Immature natural killer cell (primary cell): ENCODE data around the gene KIF6. TPM values are rescaled to one million over a fixed set of nuclear protein-coding genes. Genes with fewer than 3 reads are reported as not detected.

Source experiments
- DNase-seq, 3 donors: peaks; one replicate each; pipeline ENCODE4 v3.0.0; 2022; ENCODE audit warnings: mixed read lengths in 1 of 3
- H3K27ac Mint-ChIP-seq, 6 donors: one replicate each; pipeline ENCODE4 v1.8.0; 2020; ENCODE audit warnings: mixed read lengths in 6 of 6, mild to moderate bottlenecking in 5 of 6, inconsistent platforms in 4 of 6, moderate library complexity in 3 of 6
- H3K27me3 Mint-ChIP-seq, 3 donors: one replicate each; pipeline ENCODE4 v1.8.0; 2020 to 2021; ENCODE audit warnings: low read depth in 3 of 3, mild to moderate bottlenecking in 3 of 3, mixed read lengths in 3 of 3, moderate library complexity in 3 of 3, inconsistent platforms in 1 of 3
- H3K36me3 Mint-ChIP-seq, 3 donors: one replicate each; pipeline ENCODE4 v1.8.0; 2020; ENCODE audit warnings: mixed read lengths in 3 of 3, inconsistent platforms in 2 of 3, mild to moderate bottlenecking in 2 of 3
- H3K4me1 Mint-ChIP-seq, 2 donors: one replicate each; pipeline ENCODE4 v1.8.0; 2020; ENCODE audit warnings: inconsistent platforms in 2 of 2, mild to moderate bottlenecking in 2 of 2, mixed read lengths in 2 of 2, moderate library complexity in 1 of 2
- H3K4me3 Mint-ChIP-seq, 5 donors: one replicate each; pipeline ENCODE4 v1.8.0; 2020; ENCODE audit warnings: mild to moderate bottlenecking in 5 of 5, mixed read lengths in 5 of 5, inconsistent platforms in 3 of 5, moderate library complexity in 3 of 5
- H3K9me3 Mint-ChIP-seq, 6 donors: one replicate each; pipeline ENCODE4 v1.8.0; 2020; ENCODE audit warnings: mild to moderate bottlenecking in 6 of 6, mixed read lengths in 6 of 6, inconsistent platforms in 4 of 6, moderate library complexity in 3 of 6
- polyA plus RNA-seq, 3 donors: library from polyadenylated mRNA; unstranded; fragments of 300-500 nt; fragmentation: Illumina TruSeq; gene quantifications; one replicate each; pipeline ENCODE4 v1.2.3, GENCODE V29; 2021

KIF6 gene
- polyA plus RNA-seq, 3 donors from 2014 or later, result not detected

DNA sequence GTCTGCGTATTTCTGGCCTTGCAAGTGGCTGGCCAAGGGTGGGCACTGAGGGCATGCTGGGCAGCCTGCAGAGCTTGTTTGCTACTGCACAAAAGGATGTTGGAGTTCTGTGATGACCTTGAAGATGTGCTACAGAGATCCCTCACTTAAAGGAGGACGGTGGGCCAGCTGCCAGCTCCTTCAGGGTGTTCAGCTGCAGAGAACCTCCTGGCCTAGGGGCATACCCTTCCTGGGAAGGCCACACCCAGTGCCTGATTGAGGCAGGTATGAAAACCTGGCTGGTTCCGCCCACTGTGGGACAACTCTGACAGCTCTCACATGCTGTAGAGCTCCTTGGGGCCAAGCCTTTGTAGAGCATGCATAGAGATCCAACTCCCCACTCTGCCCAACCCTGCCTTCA is 408.0 kb downstream of the KIF6 start:
- no peaks in the 10 kb centered on the region for H3K9me3 Mint-ChIP-seq
- no peak overlapping the region for H3K27ac Mint-ChIP-seq
- H3K4me3 Mint-ChIP-seq, result no peak overlapping the region
- peaks cover 0 to 11% of the 10 kb centered on the region in 2 donors for H3K4me1 Mint-ChIP-seq
- no peaks in the 10 kb centered on the region for H3K36me3 Mint-ChIP-seq
- peaks cover 2 to 7% (median 6%) of the 10 kb centered on the region in 3 donors for H3K27me3 Mint-ChIP-seq
- no peak for DNase-seq

DNA sequence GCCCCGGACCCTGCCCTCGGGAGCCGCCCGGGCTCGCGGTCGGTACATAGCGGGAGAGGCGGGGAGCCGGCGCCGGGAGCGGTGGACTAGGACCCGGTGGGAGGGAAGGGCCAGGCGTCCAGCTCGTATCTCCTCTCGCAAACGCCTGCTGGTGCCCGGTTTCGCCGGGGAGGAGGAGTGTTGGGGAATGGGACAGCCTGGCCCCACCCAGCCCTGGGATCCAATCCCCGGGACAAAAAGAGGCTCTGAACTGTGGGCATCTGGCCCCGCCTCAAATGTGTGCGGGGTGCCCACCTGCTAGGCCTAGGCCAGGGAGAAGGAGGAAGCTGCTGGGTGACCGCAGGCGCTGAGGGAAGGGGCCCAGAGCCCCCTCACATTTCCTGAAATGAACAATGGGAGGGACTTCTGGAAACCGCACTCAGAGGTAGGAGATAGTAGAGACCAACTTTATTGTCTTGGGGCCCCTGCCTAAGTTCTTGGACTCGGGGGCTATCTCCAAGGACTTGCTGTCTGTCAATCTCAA is 410.9 kb downstream of the KIF6 start, which contains the start of gene KCNK17:
TSS of gene KCNK17 (minus strand) at position 147 of the 523 bp plus-strand sequence. CDS start at position 48, 99 bp downstream.
- Mint-ChIP-seq H3K9me3 (no peaks in the 10 kb centered on the region), H3K27me3 (peaks cover 6 to 15% (median 10%) of the 10 kb centered on the region in 3 donors), H3K4me3 (peak within 1 kb of the TSS in 3 of 5 donors; percentile 46 to 76 (median 53)), H3K27ac (no peak within 1 kb of the TSS), H3K36me3 (no peaks in the 10 kb centered on the region), H3K4me1 (peaks cover 0 to 12% of the 10 kb centered on the region in 2 donors)
- DNase-seq, result no peak

DNA sequence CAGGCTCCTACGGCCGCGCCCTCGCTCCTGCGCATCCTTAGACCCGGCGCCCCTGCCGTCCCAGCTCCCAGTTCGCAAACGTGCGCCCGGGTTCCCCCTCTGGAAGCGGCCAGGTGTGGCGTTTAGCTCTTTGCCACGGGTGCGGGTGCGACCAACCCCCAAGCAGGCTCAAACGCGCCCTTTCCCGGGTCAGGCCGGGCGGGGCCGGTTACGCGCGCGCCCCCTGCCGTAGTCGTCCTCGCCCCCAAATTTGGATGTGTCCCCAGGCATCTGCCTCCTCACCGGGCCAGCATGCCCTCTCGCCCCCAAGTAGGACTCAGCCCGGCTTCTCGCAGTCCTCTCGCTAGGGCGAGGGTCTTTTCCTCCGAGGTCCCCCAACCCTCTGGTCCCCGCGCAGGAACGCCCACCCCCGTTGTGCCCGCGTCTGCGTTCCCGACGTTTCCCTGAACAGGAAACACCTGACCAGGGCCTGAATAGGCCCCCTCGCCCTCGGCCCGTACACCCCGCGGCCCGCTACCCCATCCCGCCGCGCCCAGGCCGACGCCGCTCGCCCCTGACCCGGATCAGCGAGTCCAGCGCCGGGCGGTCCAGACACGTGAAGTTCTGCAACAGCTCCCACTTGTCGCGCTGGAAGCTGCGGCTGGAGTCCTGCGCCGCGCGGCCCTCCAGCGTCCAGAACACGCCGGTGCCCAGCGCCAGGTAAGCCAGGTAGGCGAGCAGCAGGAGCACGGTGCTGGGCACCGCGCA is 411.5 kb downstream of the KIF6 start:
- Mint-ChIP-seq H3K27ac (no peak overlapping the region), H3K36me3 (no peaks in the 10 kb centered on the region), H3K27me3 (peaks cover 6 to 15% (median 10%) of the 10 kb centered on the region in 3 donors), H3K4me3 (peak overlapping the region in 3 of 5 donors; percentile 46 to 76 (median 53)), H3K4me1 (peaks cover 0 to 10% of the 10 kb centered on the region in 2 donors), H3K9me3 (no peaks in the 10 kb centered on the region)
- no peak for DNase-seq

DNA sequence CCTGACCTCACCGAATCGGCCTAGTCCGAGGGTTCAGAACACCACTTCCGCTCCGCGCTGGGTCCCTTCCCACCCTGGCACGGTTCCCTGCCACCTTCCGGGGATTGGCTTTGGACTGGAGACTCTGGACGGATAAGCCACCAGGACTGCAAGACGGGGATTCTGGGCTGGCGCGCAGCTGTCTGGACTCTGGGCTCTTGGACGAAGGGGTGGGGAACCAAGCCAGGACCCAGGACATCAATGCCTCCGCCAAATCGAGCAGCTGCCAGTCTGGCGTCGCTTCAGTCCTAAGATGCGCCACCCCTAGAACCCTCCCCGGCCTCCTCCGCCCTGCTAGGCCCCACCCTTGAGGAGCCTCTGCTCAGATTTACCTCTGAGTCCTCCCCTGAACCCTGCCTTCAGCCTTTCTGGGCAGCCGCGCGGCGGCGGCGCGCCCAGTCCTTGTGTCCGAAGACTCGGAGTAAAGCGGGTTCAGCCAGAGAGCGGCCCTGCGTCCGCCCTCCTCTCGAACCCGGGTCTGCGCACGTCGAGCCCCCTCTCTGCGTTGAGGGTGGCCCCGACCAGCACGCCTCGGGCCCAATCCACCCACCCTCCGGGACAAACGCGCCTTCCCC is 412.2 kb downstream of the KIF6 start:
- Mint-ChIP-seq H3K4me3 (peak overlapping the region in 4 of 5 donors; percentile 46 to 76 (median 59)), H3K36me3 (no peaks in the 10 kb centered on the region), H3K4me1 (peaks cover 0 to 10% of the 10 kb centered on the region in 2 donors), H3K9me3 (no peaks in the 10 kb centered on the region), H3K27me3 (peaks cover 6 to 15% (median 9%) of the 10 kb centered on the region in 3 donors), H3K27ac (no peak overlapping the region)
- DNase-seq, result no peak

DNA sequence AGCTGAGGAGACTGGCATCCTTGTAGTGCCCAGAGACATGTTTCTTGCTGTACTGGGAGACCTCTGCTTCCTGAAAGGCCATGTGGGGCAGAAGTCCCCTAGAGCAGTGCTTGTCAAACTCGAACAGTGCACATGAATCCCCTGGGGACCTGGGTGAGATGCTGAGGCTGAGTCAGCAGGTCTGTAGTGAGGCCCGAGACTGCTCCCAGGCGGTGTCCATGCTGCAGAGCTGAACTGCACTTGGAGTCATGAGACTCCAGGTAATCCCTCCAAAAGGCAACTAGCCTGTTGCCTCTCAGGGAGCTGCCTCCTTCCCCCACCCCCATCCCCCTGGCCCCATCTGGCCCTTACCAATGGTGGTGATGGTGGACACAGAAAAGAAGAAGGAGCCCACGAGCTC is 414.7 kb downstream of the KIF6 start:
- H3K4me1 Mint-ChIP-seq, result peaks cover 0 to 10% of the 10 kb centered on the region in 2 donors
- H3K9me3 Mint-ChIP-seq, result no peaks in the 10 kb centered on the region
- H3K4me3 Mint-ChIP-seq, result no peak overlapping the region
- DNase-seq, result no peak
- no peaks in the 10 kb centered on the region for H3K36me3 Mint-ChIP-seq
- peaks cover 6 to 14% (median 9%) of the 10 kb centered on the region in 3 donors for H3K27me3 Mint-ChIP-seq
- H3K27ac Mint-ChIP-seq, result no peak overlapping the region

DNA sequence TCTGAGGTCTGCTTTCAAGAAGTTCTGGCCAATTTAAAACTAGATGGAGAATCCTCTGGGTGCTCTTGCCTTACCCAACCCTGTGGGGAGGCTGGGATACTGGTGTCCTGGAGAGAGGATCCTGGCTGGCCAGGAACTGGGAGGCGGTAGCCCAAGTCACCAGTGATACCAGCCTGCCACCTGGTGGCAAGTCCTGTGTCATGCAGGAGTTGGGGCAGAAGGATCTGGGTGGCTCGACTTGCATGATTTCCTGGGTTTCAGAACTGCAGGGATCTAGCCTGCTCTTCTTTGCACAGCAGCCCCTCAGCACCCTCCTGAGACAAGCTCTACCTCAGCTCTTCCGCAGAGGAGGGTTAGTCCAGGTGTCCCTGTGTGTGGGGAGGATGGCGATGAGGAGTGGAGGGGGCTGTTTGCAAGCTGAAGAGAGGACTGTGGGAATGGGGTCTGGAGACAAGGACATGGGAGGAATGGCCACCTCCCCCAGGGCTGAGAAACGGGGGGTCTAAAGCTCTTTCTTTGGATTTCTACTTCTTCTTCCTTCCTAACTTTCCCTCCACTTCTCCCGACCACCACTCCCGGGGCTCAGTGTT is 415.2 kb downstream of the KIF6 start:
- Mint-ChIP-seq H3K4me3 (no peak overlapping the region), H3K27me3 (peaks cover 6 to 13% (median 9%) of the 10 kb centered on the region in 3 donors), H3K4me1 (peaks cover 0 to 7% of the 10 kb centered on the region in 2 donors), H3K27ac (no peak overlapping the region), H3K36me3 (no peaks in the 10 kb centered on the region), H3K9me3 (no peaks in the 10 kb centered on the region)
- DNase-seq, result peak; percentile 26 to 49 (median 32)

DNA sequence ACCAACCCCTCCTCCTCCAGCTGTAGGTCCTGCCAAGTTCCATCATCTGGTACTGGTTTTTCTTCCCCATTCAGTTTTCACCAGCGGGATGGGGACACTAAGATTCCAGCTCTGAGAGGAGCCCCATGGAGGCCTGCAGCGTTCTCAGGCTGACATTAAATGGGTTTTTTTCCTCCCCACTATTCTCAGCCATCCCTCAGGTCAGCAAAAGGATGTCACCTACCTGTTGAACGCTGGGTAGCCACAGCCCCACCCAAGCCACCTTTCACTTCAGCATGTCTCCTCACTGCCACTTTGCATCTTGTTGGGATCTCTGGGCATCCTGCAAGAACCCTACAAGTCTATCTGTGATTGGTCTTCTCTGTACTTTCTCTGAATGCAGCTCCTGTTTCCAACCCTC is 417.7 kb downstream of the KIF6 start:
- Mint-ChIP-seq H3K9me3 (no peaks in the 10 kb centered on the region), H3K27me3 (peaks cover 5 to 8% (median 7%) of the 10 kb centered on the region in 3 donors), H3K36me3 (no peaks in the 10 kb centered on the region), H3K4me3 (no peak overlapping the region), H3K4me1 (peaks cover 8% of the 10 kb centered on the region in 2 donors), H3K27ac (no peak overlapping the region)
- DNase-seq, result no peak

DNA sequence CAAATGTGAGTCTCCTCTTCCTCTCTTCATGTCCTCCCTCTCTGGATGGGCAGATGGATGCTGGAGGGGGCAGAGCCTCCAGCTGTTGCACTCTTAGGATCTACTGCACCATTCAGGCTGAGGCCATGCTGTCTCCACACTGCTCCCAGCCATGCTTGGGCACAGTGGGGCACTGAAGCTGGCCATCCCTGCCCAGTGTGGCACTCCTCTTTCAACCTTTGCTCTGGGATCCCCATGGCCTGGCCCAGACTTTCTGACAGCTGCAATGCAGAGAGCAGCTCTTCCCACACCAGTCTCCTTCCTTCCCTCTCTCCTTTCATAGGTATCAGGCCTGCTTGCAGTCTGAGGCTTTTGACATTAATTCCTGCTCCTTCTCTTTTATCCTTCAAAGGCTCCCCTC is 420.3 kb downstream of the KIF6 start:
- Mint-ChIP-seq H3K4me1 (peaks cover 8 to 9% of the 10 kb centered on the region in 2 donors), H3K9me3 (no peaks in the 10 kb centered on the region), H3K27me3 (peaks cover 2 to 6% (median 3%) of the 10 kb centered on the region in 3 donors), H3K27ac (no peak overlapping the region), H3K36me3 (no peaks in the 10 kb centered on the region), H3K4me3 (no peak overlapping the region)
- no peak for DNase-seq

DNA sequence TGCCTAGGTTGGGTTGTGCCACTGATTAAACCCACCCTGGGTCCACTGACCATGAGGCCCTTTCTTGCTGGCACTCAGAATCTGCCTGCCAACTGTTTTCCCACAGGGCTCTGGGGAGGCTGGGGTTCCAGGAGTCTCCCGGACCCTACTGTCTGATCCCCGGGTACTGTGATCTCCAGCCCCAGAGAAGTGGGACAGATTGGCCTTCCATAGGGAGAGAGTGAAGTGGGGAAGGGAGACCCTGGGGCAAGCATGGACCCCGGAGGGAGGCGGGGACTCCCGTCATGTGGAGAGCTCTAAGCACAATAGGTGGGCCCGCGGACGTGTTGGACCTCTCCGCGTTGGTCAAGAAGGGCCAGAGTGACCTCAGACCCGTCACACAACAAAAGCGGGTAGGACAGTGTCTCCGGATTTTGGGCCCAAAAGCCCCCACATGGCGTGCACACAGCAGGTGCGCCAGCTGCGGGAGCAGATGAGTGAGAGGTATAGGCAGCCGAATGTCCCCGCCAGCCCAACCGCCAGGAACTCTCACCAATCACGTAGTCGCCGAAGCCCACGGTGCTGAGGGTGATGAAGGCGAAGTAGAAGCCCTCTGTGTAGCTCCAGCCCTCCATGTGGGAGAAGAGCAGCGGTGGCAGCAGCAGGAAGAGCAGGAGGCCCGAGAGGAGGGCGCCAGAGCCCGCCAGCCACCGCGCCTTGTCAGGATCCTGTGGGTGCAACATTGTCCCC is 421.6 kb downstream of the KIF6 start:
- Mint-ChIP-seq H3K27ac (peak overlapping the region in 1 of 6 donors; percentile 11), H3K36me3 (no peaks in the 10 kb centered on the region), H3K9me3 (no peaks in the 10 kb centered on the region), H3K27me3 (peaks cover 0 to 6% (median 2%) of the 10 kb centered on the region in 3 donors), H3K4me1 (peaks cover 8 to 9% of the 10 kb centered on the region in 2 donors), H3K4me3 (no peak overlapping the region)
- no peak for DNase-seq

DNA sequence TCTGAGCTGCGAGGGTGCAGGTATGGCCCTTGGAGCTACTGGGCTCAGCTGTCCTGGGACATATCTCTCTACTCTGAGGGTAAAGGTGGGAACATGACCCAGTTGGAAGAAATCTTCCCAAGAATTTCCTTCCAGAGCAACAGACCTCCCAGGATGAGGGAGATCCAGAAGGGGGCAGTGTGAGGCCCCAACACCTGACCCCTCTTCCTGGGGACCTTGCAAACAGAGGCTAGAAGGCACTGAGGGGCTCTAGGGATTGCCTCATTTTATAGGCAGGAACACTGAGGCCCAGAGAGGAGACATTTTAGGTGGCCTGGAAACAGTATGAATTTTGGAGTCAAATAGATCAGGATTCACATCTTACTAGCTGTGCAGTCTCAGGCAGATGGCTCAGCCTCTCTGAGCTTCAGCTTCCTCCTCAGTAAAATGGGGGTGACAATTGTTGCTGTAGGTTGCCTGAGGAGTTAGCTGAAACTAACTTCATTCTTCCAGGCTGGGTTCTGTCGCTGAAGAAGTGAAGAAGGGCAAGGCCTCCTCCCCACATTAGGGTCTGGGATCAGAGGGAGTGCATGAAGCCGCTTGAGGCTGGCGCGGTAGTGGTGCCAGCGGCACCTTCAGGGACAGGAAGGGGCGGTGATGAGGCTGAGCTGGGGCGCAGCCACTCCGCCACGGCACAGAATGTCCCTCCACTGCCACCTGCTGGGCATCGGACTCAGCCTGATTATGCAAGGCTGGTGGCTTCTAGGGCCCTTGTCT is 422.4 kb downstream of the KIF6 start:
- Mint-ChIP-seq H3K27me3 (peaks cover 0 to 6% (median 2%) of the 10 kb centered on the region in 3 donors), H3K9me3 (no peaks in the 10 kb centered on the region), H3K4me3 (peak overlapping the region; percentile 74 to 80 (median 78)), H3K36me3 (no peaks in the 10 kb centered on the region), H3K27ac (peak overlapping the region in 4 of 6 donors; percentile 5 to 54 (median 26)), H3K4me1 (peaks cover 8 to 9% of the 10 kb centered on the region in 2 donors)
- DNase-seq, result peak; percentile 72 to 80 (median 75)

DNA sequence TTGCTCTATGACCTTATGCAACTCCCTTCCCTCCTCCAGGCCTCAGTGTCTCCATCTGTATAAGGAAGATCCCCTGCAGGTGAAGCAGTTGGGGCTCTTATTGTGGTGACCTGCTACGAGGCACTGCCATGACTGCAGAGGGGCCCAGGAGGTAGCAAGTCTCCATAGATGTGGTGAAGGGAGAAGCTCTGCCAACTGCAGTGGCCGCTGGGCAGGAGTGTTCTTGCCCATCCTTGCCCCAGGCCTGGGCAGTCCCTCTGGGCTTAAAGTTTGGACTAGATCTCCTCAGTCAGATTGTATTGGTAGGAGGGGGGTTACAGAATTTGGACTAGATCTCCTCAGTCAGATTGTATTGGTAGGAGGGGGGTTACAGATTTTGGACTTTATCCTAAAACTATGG is 423.2 kb downstream of the KIF6 start:
- Mint-ChIP-seq H3K4me1 (peaks cover 8 to 9% of the 10 kb centered on the region in 2 donors), H3K27ac (no peak overlapping the region)

DNA sequence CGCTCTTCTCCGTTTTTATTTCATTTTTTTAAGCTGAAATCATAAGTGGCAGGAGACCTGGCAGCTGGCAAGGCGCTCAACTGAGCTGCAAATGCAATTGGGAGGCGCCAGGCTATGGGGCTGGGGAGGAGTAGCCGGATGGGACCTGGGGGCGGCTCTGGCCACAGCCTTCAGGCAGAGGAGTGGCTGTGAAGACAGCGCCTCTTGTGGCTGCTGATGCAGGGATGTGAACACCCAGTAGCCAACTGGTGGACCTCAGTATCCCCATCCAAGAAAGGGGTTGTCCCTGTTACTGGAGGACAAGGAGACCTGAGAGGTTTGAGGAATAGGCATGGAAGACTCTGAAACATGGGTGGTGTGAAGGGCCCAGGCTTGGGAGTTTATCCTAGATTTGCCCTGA is 423.6 kb downstream of the KIF6 start:
- no peaks in the 10 kb centered on the region for H3K36me3 Mint-ChIP-seq
- H3K9me3 Mint-ChIP-seq, result no peaks in the 10 kb centered on the region
- no peak for DNase-seq
- no peak overlapping the region for H3K27ac Mint-ChIP-seq
- peaks cover 8 to 9% of the 10 kb centered on the region in 2 donors for H3K4me1 Mint-ChIP-seq
- no peak overlapping the region for H3K4me3 Mint-ChIP-seq
- peaks cover 0 to 6% (median 2%) of the 10 kb centered on the region in 3 donors for H3K27me3 Mint-ChIP-seq

More for the DNA sequence above, 423.2 kb downstream of the KIF6 start:
- DNase-seq, result no peak
- peaks cover 0 to 6% (median 2%) of the 10 kb centered on the region in 3 donors for H3K27me3 Mint-ChIP-seq
- H3K36me3 Mint-ChIP-seq, result no peaks in the 10 kb centered on the region
- peak overlapping the region in 1 of 5 donors; percentile 15 for H3K4me3 Mint-ChIP-seq
- H3K9me3 Mint-ChIP-seq, result no peaks in the 10 kb centered on the region

DNA sequence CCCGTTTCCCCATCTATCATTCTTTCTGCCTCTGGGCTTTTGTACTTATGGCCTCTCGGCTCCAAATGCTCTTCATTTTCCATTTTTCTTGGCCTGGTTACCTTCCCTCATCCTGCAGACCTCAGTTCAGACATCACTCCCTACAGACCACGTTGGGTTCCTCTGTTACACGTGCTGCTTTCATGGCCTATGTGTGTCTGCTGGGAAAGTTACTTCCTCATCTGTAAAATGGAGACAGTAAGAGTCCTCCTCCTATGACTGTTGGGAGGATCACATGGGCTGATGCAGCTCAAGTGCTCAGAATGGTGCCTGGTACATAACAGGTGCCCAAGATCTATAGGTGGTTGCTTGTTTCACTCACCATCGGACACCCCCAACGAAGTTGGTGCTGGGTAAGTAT is 424.5 kb downstream of the KIF6 start:
- no peak overlapping the region for H3K4me3 Mint-ChIP-seq
- H3K36me3 Mint-ChIP-seq, result no peaks in the 10 kb centered on the region
- DNase-seq, result no peak
- H3K27me3 Mint-ChIP-seq, result peaks cover 0 to 6% (median 2%) of the 10 kb centered on the region in 3 donors
- H3K9me3 Mint-ChIP-seq, result no peaks in the 10 kb centered on the region
- H3K4me1 Mint-ChIP-seq, result peaks cover 8 to 9% of the 10 kb centered on the region in 2 donors
- no peak overlapping the region for H3K27ac Mint-ChIP-seq
